ENCODE data around the gene SLC41A1. TPM values are rescaled to one million over a fixed set of nuclear protein-coding genes. Genes with fewer than 3 reads are reported as not detected.

SLC41A1 gene
- total RNA-seq, 6 experiments from 2014 or later: 3.4 to 6.4 (median 4.6) TPM

DNA sequence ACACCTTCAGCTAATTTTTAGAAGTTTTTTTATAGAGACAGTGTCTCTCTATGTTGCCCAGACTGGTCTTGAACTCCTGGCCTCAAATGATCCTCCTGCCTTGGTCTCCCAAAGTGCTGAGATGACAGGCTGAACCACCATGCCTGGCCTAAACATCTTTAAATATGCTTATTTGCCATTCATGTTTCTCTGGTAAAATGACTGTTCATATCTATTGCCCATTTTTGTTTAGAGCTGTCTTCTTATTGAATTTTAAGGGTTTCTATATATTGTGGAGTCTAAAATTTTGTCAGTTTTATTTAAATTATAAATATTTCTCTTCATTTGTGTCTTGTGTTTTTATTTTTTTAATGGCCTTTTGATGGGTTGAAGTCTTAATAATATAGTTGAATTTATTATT, 40.0 kb upstream of the SLC41A1 start:
- Histone ChIP-seq H3K9me3 (no peaks in the 10 kb centered on the region), H3K4me1 (no peaks in the 10 kb centered on the region), H3K36me3 (no peaks in the 10 kb centered on the region), H3K4me3 (no peak overlapping the region), H3K27me3 (no peaks in the 10 kb centered on the region), H3K27ac (no peak overlapping the region)
- DNase-seq (no peak), ATAC-seq (no peak)
- intact Hi-C loops (cut with DNase I): no loop called here
- no peak for TF ChIP-seq POLR2A (IDR thresholded peaks at IDR 0.05)
- TF ChIP-seq, protein P1, sequence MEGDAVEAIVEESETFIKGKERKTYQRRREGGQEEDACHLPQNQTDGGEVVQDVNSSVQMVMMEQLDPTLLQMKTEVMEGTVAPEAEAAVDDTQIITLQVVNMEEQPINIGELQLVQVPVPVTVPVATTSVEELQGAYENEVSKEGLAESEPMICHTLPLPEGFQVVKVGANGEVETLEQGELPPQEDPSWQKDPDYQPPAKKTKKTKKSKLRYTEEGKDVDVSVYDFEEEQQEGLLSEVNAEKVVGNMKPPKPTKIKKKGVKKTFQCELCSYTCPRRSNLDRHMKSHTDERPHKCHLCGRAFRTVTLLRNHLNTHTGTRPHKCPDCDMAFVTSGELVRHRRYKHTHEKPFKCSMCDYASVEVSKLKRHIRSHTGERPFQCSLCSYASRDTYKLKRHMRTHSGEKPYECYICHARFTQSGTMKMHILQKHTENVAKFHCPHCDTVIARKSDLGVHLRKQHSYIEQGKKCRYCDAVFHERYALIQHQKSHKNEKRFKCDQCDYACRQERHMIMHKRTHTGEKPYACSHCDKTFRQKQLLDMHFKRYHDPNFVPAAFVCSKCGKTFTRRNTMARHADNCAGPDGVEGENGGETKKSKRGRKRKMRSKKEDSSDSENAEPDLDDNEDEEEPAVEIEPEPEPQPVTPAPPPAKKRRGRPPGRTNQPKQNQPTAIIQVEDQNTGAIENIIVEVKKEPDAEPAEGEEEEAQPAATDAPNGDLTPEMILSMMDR (IDR thresholded peaks at IDR 0.05): no peak

DNA sequence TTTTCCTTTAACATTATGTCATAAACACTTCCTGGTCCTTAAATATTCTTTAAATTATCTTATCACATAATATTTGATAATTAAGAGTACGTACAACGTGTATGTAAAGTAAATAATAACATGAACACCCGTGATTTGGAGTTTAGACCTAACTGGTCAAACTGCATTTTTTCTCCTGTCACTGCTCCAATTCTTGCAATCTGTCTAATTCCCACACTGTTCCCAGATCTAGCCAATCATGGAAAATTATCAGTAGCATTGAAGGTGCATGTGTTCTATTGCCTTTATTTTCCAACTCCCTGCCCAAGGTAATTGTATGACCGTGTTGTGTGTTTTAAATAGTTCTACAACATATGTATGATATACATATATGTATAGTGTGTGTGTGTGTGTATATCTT, 39.0 kb upstream of the SLC41A1 start:
- Histone ChIP-seq H3K4me3 (no peak overlapping the region), H3K36me3 (no peaks in the 10 kb centered on the region), H3K4me1 (no peaks in the 10 kb centered on the region), H3K9me3 (no peaks in the 10 kb centered on the region), H3K27me3 (no peaks in the 10 kb centered on the region), H3K27ac (no peak overlapping the region)
- ATAC-seq: no peak
- intact Hi-C loops (cut with DNase I): no loop called here
- TF ChIP-seq POLR2A (IDR thresholded peaks at IDR 0.05): no peak
- TF ChIP-seq, protein P1 (IDR thresholded peaks at IDR 0.05): no peak
- DNase-seq: no peak
- WGBS (ENCODE audit: insufficient coverage, low coverage, low lambda C conversion rate, missing lambda C conversion rate): 45% methylated on average over 4 of the region's 4 CpGs

DNA sequence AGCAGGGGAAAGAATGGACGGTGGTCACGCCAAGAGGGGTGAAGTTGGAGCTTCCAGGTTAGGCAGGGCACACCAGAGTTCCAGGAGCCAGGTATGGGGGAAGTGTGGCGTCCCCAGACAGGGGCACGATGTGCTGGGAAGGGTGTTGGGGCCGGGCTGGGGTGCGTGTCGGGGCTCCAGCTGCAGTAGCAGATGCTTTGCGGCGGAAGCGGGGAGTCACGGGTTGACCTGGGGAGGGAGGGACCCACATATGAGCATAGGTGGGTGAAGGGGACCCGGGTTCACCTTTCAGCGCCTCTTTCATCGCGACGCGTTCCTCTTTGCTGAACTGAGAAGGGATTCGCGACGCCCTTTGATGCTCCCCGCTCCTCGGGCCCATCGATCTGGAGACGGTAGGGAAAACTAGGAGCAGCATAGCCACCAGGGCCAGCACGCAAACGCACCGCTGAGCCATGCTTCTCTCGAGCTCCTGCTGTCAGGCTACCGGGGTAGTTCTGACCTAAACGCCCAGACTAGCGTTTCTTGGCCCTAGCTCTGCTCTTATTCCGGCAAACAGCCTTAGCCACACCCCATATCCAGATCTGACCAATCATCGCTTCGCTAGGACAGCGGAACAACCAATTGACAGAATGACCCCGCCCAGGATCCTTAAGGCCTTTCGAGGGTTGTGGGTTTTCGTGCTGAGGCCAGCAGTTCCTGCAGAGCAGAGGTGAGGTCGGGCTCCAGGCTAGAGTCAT, 36.8 kb upstream of the SLC41A1 start, which contains the start of gene PM20D1:
Gene PM20D1, minus strand, starts transcription at position 514 of the 737 bp plus-strand sequence. Its CDS starts 60 bp downstream, at position 454.
- WGBS (ENCODE audit: insufficient coverage, low coverage, low lambda C conversion rate, missing lambda C conversion rate): 62% methylated on average over 19 of the region's 39 CpGs
- intact Hi-C loops (cut with DNase I): no loop called here
- H3K4me3 ChIP-seq: peak within 1 kb of the TSS; percentile 25 to 26 (median 26)

DNA sequence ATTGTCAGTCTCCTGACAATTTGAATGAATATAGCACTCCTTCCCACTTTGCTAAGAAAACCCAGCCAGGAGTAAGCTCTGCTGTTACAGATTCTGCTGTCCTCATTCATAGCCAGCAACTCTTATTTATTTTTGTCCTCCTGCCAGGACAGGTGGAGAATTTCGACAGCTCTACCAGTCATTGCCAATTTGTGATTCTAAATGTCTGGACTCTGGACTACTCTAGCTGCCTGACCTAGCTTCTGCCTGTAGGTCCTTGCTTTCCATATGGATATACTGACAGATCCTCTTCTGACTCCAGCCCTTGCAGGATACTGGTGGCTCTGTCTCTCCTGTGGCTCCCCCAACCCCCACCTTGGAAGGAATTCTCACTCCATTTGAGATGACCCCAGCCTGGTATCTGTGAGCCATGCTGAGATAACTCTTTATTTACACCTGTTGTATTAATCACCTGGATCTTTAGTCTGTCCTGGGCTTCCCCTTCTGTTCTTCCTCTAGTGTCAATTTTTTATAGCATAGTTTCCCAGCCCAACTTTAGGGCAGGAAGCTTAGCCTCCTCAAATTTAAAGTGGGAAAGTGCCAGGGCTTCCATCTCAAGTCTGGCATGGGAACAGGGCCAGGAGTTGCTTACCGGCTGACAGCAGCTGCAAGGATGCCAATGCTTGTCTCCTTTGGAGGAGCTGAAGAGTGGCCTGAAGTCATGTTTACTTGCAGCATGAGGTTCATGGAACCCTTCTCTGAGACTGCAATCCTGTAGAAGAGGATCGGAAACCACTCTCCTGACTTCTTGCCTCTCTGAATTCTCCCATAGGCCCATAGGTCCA, 30.2 kb upstream of the SLC41A1 start:
- Histone ChIP-seq H3K9me3 (no peaks in the 10 kb centered on the region), H3K27ac (peak overlapping the region in 1 of 3 donors; percentile 51), H3K36me3 (no peaks in the 10 kb centered on the region), H3K4me3 (no peak overlapping the region), H3K27me3 (no peaks in the 10 kb centered on the region), H3K4me1 (peaks cover 0 to 12% (median 6%) of the 10 kb centered on the region in 4 donors)
- intact Hi-C loops (cut with DNase I): no loop called here
- WGBS (ENCODE audit: insufficient coverage, low coverage, low lambda C conversion rate, missing lambda C conversion rate): 39% methylated on average over 2 of the region's 3 CpGs
- TF ChIP-seq, protein P1 (IDR thresholded peaks at IDR 0.05): no peak
- TF ChIP-seq POLR2A (IDR thresholded peaks at IDR 0.05): no peak
- peak; percentile 92 to 95 (median 94) for ATAC-seq
- DNase-seq: peak in 1 of 3 donors; percentile 63

More for the DNA sequence above, 36.8 kb upstream of the SLC41A1 start, which contains the start of gene PM20D1:
- no peaks in the 10 kb centered on the region for H3K27me3 ChIP-seq
- ATAC-seq (peak; percentile 87 to 99 (median 93)), DNase-seq (peak; percentile 58 to 65 (median 62))
- no peaks in the 10 kb centered on the region for H3K9me3 ChIP-seq
- no peaks in the 10 kb centered on the region for H3K36me3 ChIP-seq
- TF ChIP-seq POLR2A (IDR thresholded peaks at IDR 0.05): peak; percentile 15
- TF ChIP-seq, protein P1 (IDR thresholded peaks at IDR 0.05): no peak
- no peak within 1 kb of the TSS for H3K27ac ChIP-seq
- H3K4me1 ChIP-seq: no peaks in the 10 kb centered on the region
